Spleen (tissue), 7 donors: ENCODE measurements around the gene GOLIM4.

Experiments
- POLR2A ChIP-seq, 3 donors: fragments of 450-650 bp; IDR thresholded peaks; one replicate each; pipeline ENCODE4 v1.5.1; 2017; ENCODE audit warnings: antibody characterized with exemption in 3 of 3, mild to moderate bottlenecking in 1 of 3
- POLR2AphosphoS5 ChIP-seq, 3 donors: sonication (generic); formaldehyde crosslinking; IDR thresholded peaks; one replicate each; pipeline ENCODE4 v1.5.1; 2017; ENCODE audit warnings: antibody characterized with exemption in 3 of 3
- TF ChIP-seq, protein P1 (sequence below), 11 experiments: fragments of 200-600 bp in 7 of 11; fragments of 450-650 bp in 4 of 11; sonication (generic) in 4 of 11; IDR thresholded peaks in 8 of 11; conservative IDR thresholded peaks in 3 of 11; 1 replicate in 7 of 11; 2 replicates in 4 of 11; pipeline versions ENCODE4 v1.4.0 to v1.8.0; 2016 to 2021; ENCODE audit warnings: antibody characterized with exemption in 11 of 11, inconsistent platforms in 4 of 11, mild to moderate bottlenecking in 1 of 11
- donor health status: DM: no; HTN: no; CAD: no; lungs with moderate emphysema.
- donor health status: DM: no; HTN: no; CAD: no.
- donor health status: DM: no; HTN: no; CAD: no.

DNA sequence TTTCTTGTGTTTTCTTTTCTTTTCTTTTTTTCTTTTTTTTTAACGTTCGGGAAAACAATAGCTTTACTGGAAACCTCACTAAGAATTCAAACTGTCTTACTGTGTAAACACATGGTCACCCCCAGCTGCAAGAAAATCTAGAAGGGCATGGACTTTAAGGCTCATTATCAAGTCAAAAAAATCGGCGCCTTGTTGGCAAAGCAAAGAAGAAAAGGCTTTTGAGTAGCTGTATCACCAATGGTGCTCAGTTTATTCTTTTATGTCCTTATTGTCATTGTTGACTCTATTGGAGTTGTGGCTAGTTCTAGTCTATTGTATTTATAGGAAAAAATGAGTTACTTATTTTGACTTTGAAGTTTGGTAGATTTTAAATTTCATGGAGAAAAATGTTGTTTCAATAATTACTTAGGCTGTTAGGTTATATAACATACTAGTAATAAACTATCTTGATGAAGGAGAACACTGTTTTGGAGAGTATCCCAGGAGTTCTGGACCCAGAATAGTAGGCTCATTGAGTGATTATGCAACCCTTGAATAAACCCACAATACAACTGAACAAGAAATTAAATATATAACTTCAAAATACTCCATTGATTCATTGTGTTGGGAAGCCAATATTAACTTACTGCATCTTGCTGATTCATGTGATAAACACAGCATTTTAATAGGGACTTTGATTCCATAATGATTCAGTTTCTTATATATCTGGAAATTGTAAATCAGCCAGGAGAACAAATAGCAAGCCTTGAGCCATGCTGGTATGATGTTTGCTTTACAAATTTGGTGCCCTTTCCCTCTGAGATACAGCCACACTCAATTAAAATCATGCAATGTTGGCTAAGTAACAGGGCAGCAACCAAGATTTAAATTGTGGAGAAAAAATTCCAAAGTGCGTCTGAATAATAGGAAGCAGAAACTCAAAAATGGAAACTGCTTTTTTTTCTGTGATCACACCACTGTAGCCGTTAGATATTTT lies 27.8 kb upstream of the GOLIM4 start:
- TF ChIP-seq POLR2AphosphoS5 (IDR thresholded peaks at IDR 0.05): no peak
- no peak for TF ChIP-seq POLR2A (IDR thresholded peaks at IDR 0.05)
- TF ChIP-seq, protein P1, sequence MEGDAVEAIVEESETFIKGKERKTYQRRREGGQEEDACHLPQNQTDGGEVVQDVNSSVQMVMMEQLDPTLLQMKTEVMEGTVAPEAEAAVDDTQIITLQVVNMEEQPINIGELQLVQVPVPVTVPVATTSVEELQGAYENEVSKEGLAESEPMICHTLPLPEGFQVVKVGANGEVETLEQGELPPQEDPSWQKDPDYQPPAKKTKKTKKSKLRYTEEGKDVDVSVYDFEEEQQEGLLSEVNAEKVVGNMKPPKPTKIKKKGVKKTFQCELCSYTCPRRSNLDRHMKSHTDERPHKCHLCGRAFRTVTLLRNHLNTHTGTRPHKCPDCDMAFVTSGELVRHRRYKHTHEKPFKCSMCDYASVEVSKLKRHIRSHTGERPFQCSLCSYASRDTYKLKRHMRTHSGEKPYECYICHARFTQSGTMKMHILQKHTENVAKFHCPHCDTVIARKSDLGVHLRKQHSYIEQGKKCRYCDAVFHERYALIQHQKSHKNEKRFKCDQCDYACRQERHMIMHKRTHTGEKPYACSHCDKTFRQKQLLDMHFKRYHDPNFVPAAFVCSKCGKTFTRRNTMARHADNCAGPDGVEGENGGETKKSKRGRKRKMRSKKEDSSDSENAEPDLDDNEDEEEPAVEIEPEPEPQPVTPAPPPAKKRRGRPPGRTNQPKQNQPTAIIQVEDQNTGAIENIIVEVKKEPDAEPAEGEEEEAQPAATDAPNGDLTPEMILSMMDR (IDR thresholded peaks at IDR 0.05 in 8 of 11, conservative IDR thresholded peaks at IDR 0.05 in 3 of 11): no peak
